Posterior vena cava (tissue), 2 donors: ENCODE data around the gene KDM1B. TPM values are rescaled to one million over a fixed set of nuclear protein-coding genes. Genes with fewer than 3 reads are reported as not detected.
"Not testable (repeated sequence)": the region's sequence is repeated elsewhere in the genome, so short reads cannot be mapped to it uniquely, and the experiment has no call there.

ENCODE experiments used
- DNase-seq: peaks from one replicate; pipeline ENCODE4 v3.0.0-alpha.2; 2020; ENCODE audit warnings: low spot score
- intact Hi-C, 2 donors: fragments of 100-400 bp; cut with DNase I; formaldehyde crosslinking; loops; one replicate each; pipeline versions ENCODE4 v1.14.1 to v1.14.2; 2022 to 2023
- total RNA-seq, 2 donors: library from RNA; stranded (reverse); fragmentation: NEBNext Ultra II Directional; extraction: Animal tissue kit (Norgen Biotek cat#: 25700); gene quantifications; one replicate each; pipeline ENCODE4 v1.2.1, GENCODE V29; 2021
- donor health status: DM: yes; HTN: yes; CAD: no.
- donor health status: DM: yes; HTN: yes; CAD: no.

KDM1B gene
- total RNA-seq, 2 donors from 2014 or later, result 15.1 to 15.8 TPM

GRCh38 chr6:18147616-18148015, 7.6 kb upstream of the KDM1B start:
- intact Hi-C loops, result no loop called here
- no peak for DNase-seq

- intact Hi-C loops, result no loop called here
- no peak for DNase-seq
Observed at GRCh38 chr6:18148304-18149025, 6.8 kb upstream of the KDM1B start.

GRCh38 chr6:18151391-18151790, 3.8 kb upstream of the KDM1B start:
- DNase-seq, intact Hi-C loops: not testable (repeated sequence)

DNA sequence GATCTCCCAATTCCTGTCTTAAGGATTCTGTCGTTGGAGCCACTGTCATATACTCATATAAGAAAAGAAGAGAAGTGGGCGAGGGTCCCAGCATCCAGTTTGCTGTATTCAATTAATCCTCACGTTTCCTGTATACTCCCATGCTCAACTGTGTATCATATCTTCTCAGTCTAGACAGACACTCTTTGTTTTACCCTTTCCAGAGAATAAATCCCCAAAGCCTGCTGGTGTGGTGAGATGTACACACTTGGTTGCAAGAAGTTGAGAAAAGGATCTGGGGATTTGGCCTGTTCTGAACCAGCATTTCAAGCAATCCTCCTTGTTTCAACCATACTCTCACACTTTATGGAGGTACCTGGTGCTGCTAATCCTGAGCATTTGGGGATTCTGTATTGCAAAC, 3.4 kb upstream of the KDM1B start:
- intact Hi-C loops, result no loop called here
- DNase-seq, result no peak

DNA sequence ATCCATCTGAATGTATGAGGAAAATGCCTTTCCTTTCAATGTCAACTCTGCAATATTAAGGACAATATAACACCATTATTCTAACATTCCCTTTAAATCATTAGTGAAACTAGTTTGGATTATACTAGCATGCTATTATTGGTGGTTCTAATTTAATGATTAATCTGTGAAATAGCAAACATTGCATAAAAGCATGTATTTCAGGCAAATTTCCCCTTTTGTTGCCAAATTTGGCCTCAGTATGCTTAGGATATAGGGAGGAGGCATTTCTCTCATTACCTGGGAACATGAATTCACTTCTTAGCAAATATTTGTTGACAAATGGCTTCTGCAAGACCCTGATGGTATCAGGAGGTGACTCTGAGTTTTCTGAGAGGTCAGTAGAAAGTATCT, 1.9 kb upstream of the KDM1B start:
- intact Hi-C loops, result no loop called here
- no peak for DNase-seq

DNA sequence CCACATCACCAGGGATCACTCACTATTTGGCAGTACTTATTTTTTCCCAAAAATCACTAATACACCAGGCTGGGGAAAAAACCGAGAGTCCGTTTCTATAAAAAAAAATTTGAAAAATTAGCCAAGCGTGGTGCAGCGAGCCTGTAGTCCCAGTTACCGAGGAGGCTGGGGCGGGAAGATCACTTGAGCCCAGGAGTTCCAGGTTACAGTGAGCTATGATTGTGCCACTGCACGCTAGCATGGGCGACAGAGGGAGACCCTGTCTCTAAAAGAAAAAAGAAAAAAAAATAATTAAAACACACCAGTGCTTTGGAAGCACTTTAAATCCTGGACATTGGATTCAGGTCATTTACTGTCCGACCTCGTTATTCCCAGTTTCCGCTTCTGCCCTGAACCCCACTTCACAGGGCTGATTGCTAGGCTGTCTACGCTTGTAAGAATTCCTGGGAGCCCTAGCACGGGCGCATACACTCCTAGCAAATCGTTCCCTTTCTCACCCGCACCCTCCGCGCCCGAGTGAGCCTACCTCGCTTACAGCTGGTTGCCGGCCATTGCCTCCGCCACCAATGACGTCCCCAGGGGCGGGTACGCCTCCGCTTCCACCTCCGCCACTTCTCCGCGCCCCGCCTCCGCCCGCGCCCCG, 594 bp upstream of the KDM1B start, which contains the start of gene TPMT:
Gene TPMT (minus strand): TSS at position 571 of the 643 bp plus-strand sequence. CDS start 5,950 bp downstream, outside the sequence.
- intact Hi-C loops, result no loop called here
- no peak for DNase-seq

- intact Hi-C loops, result no loop called here
- DNase-seq, result peak; percentile 86
Observed at GRCh38 chr6:18155864-18156421, 721 bp downstream of the KDM1B start.

GRCh38 chr6:18160911-18161310, 5.7 kb downstream of the KDM1B start:
- intact Hi-C loops, result no loop called here
- DNase-seq, result no peak

DNA sequence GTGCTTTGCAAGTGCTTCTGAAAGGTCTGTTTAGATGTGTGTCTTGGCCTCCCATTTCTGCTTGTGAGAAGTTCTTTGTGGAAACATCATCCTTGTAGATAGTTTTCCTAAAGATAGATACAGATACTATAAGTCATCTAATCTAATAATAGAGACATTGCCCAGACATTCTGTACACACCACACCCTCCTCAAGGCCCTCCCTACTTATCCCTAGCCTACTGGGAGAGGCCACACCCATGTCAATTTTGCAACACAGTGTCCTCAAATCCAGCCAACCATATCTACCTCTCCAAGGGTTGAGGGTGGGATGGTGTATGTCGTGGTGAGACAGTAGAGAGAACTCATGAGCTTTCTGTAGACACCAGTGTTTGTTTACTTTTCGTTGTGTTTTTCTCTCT, 6.2 kb downstream of the KDM1B start:
- intact Hi-C loops, result no loop called here
- no peak for DNase-seq

GRCh38 chr6:18162401-18162800, 7.2 kb downstream of the KDM1B start:
- no peak for DNase-seq

DNA sequence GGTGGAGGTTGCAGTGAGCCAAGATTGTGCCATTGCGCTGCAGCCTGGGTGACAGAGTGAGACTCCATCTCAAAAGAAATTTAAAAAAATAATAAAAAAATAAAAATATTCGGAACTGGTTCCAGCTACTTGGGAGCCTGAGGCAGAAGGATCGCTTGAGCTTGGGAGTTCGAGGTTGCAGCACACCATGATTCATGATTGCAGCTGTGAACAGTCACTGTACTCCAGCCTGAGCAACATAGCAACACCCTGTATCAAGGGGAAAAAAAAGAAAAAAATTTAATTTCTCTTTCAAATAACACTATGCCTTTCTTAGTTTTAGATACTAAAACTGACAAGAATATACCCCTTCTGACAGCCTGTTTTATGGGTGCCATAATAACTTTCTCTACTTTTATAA, 10.5 kb downstream of the KDM1B start:
- DNase-seq, result no peak
- intact Hi-C loops, result no loop called here

More at GRCh38 chr6:18162401-18162800, 7.2 kb downstream of the KDM1B start:
- intact Hi-C loops, result no loop called here

- no peak for DNase-seq
- intact Hi-C loops, result no loop called here
Observed at GRCh38 chr6:18166312-18167036, 11.3 kb downstream of the KDM1B start.

GRCh38 chr6:18168264-18168663, 13.0 kb downstream of the KDM1B start:
- DNase-seq, result no peak
- intact Hi-C loops, result no loop called here

DNA sequence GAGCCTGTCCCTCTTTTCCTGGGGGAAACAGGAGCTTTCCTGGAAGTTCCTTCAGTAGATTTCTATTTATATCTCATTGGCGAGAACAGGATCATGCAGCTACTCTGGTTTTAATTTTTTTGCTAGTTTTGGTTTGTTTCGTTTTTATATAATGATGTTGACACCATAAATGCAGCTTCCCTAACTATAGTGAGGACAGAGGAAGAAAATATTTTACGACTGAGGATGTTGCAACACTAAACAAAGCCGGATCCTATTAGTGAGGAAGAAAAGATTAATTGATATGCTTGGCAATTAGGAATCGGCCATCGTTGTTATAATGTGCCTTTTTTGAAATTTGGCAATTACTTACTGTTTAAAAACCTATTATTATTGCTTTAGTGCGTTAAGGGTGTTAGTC, 16.6 kb downstream of the KDM1B start:
- DNase-seq, result no peak
- intact Hi-C loops, result no loop called here

DNA sequence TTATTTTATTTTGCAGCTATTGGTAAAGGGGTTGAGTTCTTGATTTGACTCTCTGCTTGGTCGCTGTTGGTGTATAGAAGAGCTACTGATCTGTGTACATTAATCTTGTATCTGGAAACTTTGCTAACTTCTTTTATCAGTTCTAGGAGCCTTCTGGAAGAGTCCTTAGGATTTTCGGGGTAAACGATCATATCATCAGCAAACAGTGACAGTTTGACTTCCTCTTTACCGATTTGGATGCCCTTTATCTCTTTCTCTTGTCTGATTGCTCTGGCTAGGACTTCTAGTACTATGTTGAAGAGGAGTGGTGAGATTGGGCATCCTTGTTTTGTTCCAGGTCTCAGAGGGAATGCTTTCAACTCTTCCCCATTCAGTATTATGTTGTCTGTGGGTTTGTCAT, 21.0 kb downstream of the KDM1B start:
- intact Hi-C loops, DNase-seq: not testable (repeated sequence)

DNA sequence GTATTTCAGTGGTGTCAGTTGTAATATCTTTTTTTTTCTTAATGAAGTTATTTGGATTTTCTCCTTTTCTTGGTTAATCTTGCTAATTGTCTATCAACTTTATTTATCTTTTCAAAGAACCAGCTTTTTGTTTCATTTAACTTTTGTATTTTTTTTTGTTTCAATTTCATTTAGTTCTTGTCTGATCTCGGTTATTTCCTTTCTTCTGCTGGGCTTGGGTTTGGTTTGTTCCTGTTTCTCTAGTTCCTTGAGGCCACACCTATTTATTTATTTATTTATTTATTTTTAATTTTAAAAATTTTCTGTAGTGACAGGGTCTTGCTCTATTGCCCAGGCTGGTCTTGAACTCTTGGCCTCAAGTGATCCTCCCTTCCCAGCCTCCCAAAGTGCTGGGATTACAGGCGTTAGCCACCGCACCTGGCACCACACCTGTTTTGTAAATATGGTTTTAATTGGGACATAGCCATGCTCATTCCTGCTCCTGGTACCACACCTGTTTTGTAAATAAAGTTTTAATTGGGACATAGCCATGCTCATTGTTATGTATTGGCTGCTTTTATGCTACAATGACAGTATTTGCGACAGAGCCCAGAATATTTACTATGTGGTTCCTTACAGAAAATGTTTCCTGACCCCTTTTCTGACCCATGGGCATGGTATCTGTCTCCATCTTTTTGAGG, 22.2 kb downstream of the KDM1B start:
- intact Hi-C loops, result no loop called here

DNA sequence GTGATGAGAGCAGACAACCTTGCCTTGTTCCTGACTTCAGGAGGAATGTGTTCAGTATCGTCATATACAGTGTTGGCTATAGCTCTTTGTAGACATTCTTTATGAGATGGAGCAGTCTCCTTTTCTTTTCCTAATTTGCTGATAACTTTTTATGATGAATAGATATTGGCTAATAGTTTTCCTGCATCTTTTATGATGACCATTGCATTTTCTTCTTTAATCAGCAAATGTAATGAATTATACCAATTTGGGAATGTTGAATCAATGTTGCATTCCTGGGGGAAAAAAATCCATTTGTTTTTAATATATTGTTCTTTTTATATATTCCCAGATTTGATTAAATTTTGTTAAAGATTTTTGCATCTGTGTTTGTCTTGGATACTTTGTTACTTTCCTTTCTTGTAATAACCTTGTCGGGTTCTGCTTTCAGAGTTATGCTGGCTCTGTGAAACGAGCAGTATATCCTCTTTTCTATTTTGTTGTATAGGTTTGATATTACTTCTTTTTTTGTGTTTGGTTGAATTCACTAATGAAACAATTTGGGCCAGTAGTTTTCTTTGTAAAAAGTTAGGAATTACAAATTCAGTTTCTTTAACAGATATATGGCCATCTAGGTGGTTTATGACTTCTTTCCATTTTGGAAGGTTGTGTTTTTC, 23.9 kb downstream of the KDM1B start:
- intact Hi-C loops, result no loop called here
- no peak for DNase-seq

More for the DNA sequence above, 22.2 kb downstream of the KDM1B start:
- DNase-seq, result no peak

GRCh38 chr6:18179770-18180356, 24.6 kb downstream of the KDM1B start:
- DNase-seq, result no peak
- intact Hi-C loops, result no loop called here

GRCh38 chr6:18182568-18182967, 27.3 kb downstream of the KDM1B start:
- DNase-seq, result no peak
- intact Hi-C loops, result no loop called here
